ENCODE data around the gene SAFB2. TPM values are rescaled to one million over a fixed set of nuclear protein-coding genes. Genes with fewer than 3 reads are reported as not detected.
"Not testable (repeated sequence)": the region's sequence is repeated elsewhere in the genome, so short reads cannot be mapped to it uniquely, and the experiment has no call there.

The SAFB2 gene
- total RNA-seq, 4 donors from 2014 or later, result 58.1 to 99.8 (median 93.1) TPM

DNA sequence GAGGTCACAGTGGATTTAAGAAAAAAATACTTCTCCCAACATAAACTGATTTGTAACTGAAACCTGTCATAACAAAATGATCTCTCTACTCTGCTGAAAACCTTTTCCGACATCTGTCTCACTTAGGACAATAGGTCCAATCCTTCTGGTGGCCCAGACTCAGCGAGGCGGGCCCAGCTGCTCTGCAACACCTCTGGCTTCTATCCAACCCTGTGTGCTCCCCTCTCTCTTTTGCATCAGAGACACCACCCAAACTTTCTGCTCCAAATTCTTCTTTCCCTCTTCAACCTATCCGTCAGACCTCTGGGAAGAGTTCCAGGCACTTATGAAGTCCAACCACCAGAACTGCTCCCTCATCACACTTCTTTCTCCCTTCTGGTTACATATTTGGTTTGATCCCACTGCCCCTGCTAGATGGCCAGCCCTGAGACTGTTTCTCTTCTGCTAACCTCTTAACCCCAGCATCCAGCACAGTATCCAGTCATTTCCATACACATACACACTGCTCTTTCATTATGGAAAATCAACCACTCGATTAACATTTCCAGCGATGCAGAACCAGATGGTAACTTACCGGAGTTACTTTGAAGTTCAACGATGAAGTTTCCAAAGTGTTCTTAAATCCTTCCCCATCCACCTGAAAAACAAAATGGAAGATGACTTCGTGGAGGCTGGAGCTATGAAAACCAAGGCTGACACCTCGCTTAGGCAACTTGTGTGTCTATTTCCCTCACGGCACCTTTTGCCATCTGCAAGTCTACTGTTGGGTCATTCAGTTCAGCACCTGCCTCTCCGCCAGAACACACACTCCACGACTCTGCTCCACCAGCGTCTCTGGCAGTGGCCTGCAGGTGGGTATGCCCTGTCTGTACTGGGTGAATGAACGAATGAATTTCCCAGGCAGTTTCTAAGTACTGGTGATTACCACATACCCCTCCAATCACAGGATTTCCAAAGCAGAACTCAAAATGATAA lies 9.4 kb downstream of the SAFB2 start:
- peaks cover 0 to 12% (median 0%) of the 10 kb centered on the region in 4 donors for H3K4me1 ChIP-seq
- WGBS, 2 donors, result 91 to 92% methylated on average over 15 of the region's 15 CpGs
- H3K27me3 ChIP-seq, result no peaks in the 10 kb centered on the region
- H3K36me3 ChIP-seq, result peaks cover 17 to 92% (median 54%) of the 10 kb centered on the region in 3 donors
- H3K27ac ChIP-seq, result no peak overlapping the region
- DNase-seq (ENCODE audit: low spot score in 2 of 2), result no peak
- H3K9me3 ChIP-seq, result no peaks in the 10 kb centered on the region
- TF ChIP-seq, protein P1, sequence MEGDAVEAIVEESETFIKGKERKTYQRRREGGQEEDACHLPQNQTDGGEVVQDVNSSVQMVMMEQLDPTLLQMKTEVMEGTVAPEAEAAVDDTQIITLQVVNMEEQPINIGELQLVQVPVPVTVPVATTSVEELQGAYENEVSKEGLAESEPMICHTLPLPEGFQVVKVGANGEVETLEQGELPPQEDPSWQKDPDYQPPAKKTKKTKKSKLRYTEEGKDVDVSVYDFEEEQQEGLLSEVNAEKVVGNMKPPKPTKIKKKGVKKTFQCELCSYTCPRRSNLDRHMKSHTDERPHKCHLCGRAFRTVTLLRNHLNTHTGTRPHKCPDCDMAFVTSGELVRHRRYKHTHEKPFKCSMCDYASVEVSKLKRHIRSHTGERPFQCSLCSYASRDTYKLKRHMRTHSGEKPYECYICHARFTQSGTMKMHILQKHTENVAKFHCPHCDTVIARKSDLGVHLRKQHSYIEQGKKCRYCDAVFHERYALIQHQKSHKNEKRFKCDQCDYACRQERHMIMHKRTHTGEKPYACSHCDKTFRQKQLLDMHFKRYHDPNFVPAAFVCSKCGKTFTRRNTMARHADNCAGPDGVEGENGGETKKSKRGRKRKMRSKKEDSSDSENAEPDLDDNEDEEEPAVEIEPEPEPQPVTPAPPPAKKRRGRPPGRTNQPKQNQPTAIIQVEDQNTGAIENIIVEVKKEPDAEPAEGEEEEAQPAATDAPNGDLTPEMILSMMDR (IDR thresholded peaks at IDR 0.05), result no peak
- no peak for TF ChIP-seq EP300 (IDR thresholded peaks at IDR 0.05)
- TF ChIP-seq POLR2A (IDR thresholded peaks at IDR 0.05), result no peak
- H3K4me3 ChIP-seq, result no peak overlapping the region

DNA sequence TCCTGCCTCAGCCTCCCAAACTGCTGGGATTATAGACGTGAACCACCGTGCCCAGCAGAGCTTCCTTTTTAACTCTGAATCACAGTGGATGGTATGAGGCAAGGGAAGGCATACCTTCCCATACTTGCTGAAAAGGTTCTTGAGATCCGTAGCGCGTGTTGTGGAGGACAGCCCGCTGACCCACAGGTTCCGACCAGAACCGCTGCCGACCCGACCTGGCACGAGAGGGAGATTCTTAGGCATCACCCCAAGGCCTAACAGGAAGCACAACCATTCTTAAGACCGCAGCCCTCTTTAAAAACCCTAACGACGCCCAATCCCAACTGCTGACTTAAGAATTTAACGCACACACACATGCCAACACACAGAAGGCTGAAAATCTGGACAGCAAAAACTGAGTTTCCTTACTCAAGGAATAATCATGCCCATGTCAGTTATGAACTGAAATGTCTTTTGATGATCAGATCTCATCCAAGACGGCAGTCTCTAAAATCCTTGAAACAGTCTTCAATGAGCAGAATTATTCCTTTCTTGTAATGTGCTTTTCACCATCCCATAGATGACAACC lies 12.6 kb downstream of the SAFB2 start:
- no peaks in the 10 kb centered on the region for H3K27me3 ChIP-seq
- H3K9me3 ChIP-seq, result no peaks in the 10 kb centered on the region
- H3K4me1 ChIP-seq, result no peaks in the 10 kb centered on the region
- WGBS, 2 donors, result 94 to 96% methylated on average over 16 of the region's 16 CpGs
- no peak overlapping the region for H3K27ac ChIP-seq
- no peak overlapping the region for H3K4me3 ChIP-seq
- no peak for DNase-seq (ENCODE audit: low spot score in 2 of 2)
- H3K36me3 ChIP-seq, result peaks cover 18 to 92% (median 47%) of the 10 kb centered on the region in 3 donors
- TF ChIP-seq POLR2A (IDR thresholded peaks at IDR 0.05) (no peak), EP300 (IDR thresholded peaks at IDR 0.05) (no peak)
- TF ChIP-seq, protein P1 (IDR thresholded peaks at IDR 0.05), result no peak

DNA sequence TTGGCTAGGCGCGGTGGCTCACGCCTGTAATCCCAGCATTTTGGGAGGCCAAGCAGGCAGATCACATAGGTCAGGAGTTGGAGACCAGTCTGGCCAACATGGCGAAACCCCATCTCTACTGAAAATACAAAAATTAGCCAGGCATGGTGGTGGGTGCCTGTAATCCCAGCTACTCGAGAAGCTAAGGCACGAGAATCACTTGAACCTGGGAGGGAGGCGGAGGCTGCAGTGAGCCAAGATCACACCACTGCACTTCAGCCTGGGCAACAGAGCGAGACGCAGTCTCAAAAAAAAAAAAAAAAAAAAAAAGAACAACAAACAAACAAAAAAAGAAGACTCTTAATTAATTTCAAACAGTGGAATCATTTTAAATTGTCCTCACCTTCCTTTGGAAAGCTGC lies 13.8 kb downstream of the SAFB2 start:
- WGBS, 2 donors, result 95% methylated on average over 9 of the region's 9 CpGs
- not testable (repeated sequence) for H3K9me3 ChIP-seq; DNase-seq (ENCODE audit: low spot score in 2 of 2); H3K27ac ChIP-seq; H3K4me1 ChIP-seq; H3K4me3 ChIP-seq; H3K27me3 ChIP-seq
- peaks cover 11 to 92% (median 45%) of the 10 kb centered on the region in 3 donors for H3K36me3 ChIP-seq

DNA sequence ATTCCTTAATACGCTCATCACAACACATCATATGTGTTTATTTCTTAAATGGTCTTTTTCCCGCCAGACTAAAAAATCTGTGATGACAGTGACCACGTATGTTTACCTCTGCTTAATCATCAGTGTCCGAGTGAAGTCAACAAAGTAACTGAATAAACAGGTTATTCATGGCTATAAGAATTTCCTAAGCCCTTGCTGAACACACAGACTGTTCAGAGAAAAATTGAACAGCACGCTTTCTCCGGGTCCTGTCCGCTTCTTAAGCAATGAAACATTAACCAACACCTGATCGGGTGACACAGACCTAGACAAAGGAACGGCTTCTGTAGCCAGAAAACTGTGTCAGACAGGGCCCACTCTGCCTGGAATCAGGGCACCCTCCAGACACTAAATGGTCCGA lies 14.3 kb downstream of the SAFB2 start:
- Histone ChIP-seq H3K4me1 (no peaks in the 10 kb centered on the region), H3K27ac (no peak overlapping the region), H3K27me3 (no peaks in the 10 kb centered on the region), H3K9me3 (no peaks in the 10 kb centered on the region), H3K4me3 (no peak overlapping the region), H3K36me3 (peaks cover 9 to 92% (median 43%) of the 10 kb centered on the region in 3 donors)
- no peak for DNase-seq (ENCODE audit: low spot score in 2 of 2)
- 92 to 96% methylated on average over 10 of the region's 10 CpGs for WGBS, 2 donors
- no peak for TF ChIP-seq POLR2A (IDR thresholded peaks at IDR 0.05)
- TF ChIP-seq EP300 (IDR thresholded peaks at IDR 0.05), result no peak
- TF ChIP-seq, protein P1 (IDR thresholded peaks at IDR 0.05), result no peak

DNA sequence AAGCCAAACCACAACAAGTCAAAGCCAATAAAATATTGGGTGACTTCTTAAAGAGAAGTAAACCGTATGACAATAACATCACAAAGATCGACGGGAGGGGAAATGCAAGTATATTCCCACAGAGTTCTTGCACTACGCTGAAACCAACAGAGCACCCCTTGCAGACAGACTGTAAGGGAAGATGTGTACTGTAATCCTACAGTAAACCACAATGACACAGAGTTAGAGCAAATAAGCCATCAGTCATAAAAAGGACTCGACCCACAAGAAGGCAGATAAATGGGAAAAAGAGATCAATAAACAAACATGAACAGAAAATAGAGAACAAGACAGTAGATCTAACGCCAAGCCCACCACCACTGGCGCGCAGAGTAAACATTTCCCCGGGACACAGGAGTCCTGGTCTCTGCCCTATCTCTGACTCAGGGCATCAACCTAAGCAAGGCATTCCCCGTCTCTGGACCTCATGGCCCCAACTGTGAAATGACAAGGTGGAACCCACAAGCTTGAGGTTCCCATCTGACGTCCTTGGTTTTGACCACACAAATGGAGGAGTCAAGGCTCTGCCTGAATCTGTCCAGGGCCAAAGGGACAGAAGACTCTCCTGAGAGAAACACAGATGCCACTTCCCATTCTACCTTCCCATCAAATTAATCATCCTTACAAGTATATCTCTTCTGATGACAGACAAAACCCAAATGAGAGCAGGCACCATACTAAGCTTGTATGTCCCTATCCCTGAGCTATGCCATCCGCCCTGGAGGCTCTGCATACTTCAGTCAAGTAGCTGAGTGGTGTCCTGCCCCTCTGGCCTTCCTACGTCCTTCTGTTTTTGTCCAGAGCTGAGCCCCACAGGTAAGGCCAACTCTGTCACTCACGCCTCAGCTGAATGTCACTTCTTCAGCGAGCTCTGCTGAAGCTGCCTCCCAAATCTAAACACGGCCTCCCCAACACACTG lies 15.0 kb downstream of the SAFB2 start:
- H3K9me3 ChIP-seq, result no peaks in the 10 kb centered on the region
- no peaks in the 10 kb centered on the region for H3K4me1 ChIP-seq
- WGBS, 2 donors, result 92 to 94% methylated on average over 16 of the region's 16 CpGs
- H3K4me3 ChIP-seq, result no peak overlapping the region
- H3K27ac ChIP-seq, result no peak overlapping the region
- peaks cover 6 to 92% (median 42%) of the 10 kb centered on the region in 3 donors for H3K36me3 ChIP-seq
- TF ChIP-seq POLR2A (IDR thresholded peaks at IDR 0.05), result no peak
- H3K27me3 ChIP-seq, result no peaks in the 10 kb centered on the region
- no peak for DNase-seq (ENCODE audit: low spot score in 2 of 2)

Measured in tibial nerve (tissue), 4 donors.